NB4 (cell line): ENCODE results near the gene ALPL.

Source experiments
- CTCF ChIP-seq: IDR thresholded peaks from one replicate; pipeline ENCODE4 v1.5.1; 2012; ENCODE audit warnings: low read depth, low read length
- MAX ChIP-seq: IDR thresholded peaks from 2 replicates; pipeline ENCODE4 v1.6.1; 2011; ENCODE audit warnings: low read depth, low read length
- MYC ChIP-seq: IDR thresholded peaks from 2 replicates; pipeline ENCODE4 v1.6.1; 2011; ENCODE audit warnings: low read depth, low read length
- POLR2A ChIP-seq: IDR thresholded peaks from 2 replicates; pipeline ENCODE4 v1.6.1; 2011; ENCODE audit warnings: mild to moderate bottlenecking; ENCODE audit not compliant: insufficient read length; ENCODE audit errors: extremely low read depth

DNA sequence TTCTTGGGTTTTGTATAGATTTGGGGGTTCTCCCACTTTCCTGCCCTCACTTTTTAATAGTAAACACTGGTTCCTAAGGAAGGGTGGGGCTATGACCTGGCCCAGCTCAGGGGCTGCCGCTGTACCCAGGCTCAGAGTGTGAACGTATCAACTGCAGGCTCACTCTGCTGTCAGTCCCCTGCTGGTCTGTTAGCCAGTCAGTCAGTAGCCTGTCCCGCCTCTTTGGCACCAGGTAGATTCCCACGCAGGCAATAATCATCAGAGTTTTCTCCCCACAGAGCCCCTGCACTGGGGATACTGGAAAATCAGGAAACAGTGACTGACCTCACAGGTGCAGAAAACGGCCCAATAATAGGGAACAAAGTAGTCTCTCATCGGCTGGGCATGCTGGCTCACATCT lies 15.0 kb upstream of the ALPL start:
- TF ChIP-seq CTCF (no peak), POLR2A (no peak), MYC (no peak), MAX (no peak)
